ENCODE results near the gene UBE2J2.

The UBE2J2 gene

DNA sequence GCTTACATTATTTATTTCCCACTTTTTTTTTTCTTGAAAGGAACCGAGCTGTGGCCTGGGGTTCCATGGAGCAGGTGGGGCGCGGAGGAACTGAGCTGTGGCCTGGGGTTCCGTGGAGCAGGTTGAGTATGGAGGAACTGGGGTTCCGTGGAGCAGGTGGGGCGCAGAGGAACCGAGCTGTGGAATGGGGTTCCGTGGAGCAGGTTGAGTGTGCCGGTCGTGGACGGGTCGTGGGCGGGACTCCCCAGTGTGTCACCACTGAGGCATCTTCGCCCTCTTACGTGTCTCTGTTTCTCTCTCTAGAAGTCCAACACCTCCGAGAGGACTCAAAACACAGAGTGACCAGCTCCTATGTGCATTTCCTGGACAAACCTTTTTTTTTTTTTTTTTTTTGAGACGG lies 5.4 kb upstream of the UBE2J2 start:
- DNase-seq: no peak

DNA sequence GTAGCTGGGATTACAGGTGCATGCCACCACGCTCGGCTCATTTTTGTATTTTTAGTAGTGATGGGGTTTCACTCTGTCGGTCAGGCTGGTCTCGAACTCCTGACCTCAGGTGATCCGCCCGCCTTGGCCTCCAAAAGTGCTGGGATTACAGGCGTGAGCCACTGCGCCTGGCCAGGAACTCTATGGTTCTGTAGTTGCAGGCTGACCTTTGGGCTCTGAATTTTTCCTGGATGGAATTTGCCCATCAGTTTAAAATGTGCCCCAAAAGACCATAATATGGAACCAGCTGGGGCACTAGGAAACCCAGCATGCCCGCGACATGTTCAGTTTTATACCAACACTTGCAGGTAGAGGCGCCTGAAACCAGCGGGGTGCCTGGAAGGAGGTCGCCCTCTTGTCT lies 5.0 kb upstream of the UBE2J2 start:
- DNase-seq: no peak

DNA sequence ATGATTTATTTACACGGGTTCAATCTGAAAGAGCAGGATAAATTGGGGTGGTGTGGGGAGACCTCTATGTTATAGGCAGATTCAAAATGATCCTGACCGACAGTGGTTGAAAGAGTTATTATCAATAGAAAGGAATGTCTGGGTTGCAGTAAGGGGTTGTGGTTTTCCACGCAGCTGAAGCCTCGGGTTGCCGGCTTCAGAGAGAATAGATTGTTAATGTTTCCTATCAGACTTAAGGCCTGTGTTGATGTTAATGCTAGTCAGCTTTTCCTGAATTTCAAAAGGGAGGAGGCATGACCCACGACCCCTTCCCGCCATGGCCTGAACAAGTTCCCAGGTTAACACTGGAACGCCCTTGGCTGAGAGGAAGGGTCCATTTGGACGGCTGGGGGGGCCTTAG lies 2.2 kb upstream of the UBE2J2 start:
- DNase-seq: no peak

DNA sequence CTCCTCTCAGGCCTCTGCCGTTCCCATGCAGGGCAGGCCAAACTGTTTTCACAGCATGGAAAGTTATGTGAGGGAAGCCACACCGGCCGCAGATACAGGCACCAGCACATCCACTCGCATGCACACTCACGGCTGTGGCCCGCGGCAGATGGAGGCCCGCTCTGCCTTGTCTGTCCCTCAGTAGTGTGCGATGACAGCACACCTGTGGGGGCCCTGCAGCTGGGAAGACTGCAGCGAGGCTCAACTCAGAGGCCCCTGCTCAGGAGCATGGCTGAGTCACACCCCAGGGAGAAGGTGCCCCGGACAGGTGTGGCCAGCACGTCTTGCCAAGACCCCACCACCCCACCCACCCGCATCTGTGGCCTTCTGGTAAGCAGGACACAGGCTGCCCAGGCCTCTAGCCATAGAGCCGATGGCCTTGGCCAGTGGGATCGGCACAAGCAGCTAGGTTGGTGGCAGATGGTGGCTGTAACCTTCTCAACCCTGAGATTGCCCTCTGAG lies 1.3 kb upstream of the UBE2J2 start:
- no peak for DNase-seq

DNA sequence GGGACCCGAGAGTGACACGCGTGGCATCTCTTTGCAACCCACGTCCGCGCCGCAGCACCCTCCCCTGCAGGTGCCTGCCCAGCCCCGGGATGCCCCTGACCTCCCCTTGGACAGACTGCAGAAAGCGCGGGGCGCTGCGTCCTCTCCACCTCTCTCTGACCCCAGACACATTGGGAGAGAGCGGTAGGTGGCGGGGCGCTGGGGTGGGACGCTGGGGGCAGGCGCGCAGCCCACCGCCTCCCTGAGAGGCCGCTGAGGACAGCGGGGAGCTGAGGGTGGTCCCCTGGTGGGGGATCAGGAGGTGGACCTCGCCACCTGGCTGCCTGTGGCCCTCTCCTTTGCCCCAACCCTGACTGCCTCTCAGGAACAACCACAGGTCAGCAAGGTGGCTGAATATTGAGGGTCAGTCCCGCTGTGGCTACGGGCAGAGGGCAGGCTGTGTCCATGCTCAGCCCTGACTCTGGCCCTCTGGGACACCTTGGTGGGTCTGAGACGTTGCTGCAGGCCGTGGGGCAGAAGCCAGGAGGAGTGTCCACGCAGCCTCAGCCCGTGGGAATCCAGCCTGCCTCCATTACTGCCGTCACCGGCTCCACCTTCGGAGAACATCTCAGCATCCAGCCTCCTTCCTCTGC lies 761 bp upstream of the UBE2J2 start:
- no peak for DNase-seq

DNA sequence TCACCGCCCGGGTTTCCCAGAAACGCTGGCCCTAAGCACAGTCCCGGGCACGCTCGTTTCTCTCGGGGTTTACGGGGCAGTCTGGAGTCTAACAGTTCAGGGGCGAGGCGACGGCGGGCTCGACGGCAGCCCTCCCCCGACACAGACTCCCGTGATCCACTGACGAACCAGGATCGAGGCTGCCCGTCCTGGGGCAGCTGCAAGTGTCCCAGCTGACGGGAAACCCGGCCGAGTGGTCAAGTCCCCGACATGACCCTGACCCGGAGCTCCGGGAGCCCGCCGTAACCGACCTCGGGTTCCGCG lies 494 bp downstream of the UBE2J2 start:
- DNase-seq: no peak

DNA sequence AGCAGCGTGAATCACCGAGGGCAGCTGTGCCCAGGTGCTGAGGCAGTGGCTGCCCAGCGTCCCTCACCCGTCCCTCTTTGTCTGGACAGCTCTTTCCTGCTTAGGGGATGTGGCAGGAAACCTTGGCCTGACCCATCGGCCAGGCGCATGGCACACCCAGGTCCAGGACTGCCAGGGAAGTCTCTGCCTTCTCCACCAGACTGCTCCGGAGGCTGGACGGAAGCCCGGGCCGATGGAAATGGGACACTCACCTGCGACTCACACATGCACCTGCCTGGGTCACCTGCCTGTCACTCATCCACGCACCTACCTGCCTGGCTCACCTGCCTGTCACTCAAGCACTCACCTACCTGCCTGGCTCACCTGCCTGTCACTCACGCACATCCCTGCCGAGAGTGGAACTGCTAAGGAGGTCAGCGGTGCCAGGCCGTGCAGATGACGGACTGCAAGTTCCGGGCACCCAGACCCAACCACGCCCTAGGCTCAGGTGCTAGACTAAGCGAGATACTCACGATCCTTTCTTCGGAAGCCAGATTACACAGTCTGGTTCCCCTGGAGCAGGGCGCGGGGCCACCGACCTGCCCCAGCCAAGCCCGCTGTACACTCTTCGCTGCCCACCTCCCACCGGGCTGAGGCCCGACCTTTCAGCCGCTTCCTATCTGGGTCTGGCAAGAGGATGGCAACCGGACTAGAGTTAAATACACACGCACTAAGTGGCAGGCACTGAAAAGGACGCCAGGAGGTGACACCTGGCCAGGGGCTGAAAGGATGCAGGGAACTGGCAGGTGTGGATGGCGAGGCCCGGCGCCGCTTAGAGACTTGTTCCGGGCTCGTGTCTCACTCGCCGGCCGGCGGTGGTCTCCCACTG lies 1.1 kb downstream of the UBE2J2 start:
- no peak for DNase-seq

DNA sequence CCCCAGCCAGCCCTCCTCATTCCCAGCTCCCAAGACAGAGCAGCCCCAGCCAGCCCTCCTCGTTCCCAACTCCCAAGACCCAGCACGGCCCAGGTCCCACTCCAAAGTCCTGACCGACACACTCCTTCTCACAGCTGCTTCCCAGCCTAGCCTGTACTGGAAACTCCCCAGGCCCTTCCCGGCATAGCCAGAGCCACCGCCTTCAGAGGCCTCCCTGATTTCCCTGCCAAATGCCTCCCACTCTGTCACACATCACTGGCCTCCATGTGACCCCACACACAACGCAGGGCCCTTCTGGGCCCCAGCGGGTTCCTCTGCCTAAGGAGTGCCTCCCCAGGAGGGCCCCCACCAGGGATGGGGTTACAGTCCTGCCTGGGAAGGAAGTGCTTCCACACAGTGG lies 2.8 kb downstream of the UBE2J2 start:
- no peak for DNase-seq

DNA sequence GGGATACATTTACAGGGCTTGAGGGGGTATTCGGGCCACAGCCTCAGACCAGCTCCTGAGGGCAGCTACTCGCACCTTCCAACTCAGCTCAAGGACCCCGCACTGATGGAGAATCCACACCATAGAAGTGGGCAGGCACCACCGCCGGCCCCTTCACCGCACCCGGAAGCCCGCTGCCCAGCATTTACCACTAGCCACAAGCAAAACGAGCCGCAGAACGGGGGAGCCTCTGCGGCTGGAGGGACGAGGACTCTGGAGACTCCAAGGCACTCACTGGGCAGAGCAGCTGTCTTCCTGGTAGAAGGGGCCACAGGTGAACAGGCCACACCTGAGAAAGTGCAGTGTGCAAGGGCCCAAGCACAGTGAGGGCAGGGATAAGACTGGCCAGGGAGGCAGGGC lies 5.4 kb downstream of the UBE2J2 start:
- DNase-seq: no peak

DNA sequence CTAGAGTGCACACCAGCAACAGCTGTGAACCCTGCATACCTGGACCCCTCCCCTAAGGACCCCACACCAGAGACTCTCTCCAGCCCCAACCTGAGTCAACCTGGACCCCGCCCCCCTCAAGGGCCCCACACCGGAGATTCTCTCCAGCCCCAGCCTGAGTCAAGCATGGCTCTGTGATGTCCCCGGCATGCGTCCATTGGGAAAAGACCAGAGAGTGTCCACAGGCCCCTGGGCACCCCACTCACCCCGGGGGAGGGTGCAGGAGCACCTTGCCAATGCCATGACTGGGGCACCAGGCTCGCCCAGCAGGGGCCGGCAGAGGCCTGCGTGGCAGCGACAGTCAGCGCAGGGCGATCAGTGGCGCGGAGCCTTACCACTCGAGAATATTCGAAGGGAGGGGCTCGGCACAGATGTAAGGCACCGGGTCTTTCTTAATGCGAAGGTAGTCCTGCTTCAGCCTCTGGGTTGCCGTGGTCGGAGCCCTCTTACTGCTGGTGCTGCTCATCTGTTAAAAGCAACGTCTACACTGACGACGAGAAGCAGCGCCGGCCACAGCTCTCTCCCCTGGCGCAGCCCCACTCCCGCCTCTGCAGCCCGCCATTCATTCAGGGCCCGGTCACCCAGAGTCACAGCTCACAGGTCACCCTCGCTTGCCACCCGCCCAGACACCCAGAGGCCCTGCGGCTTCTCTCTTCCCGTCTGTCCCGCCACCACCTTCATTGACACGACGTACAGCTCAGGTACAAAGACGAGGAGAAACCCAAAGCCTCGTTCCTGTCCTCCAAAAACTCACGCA lies 6.0 kb downstream of the UBE2J2 start:
- no peak for DNase-seq

DNA sequence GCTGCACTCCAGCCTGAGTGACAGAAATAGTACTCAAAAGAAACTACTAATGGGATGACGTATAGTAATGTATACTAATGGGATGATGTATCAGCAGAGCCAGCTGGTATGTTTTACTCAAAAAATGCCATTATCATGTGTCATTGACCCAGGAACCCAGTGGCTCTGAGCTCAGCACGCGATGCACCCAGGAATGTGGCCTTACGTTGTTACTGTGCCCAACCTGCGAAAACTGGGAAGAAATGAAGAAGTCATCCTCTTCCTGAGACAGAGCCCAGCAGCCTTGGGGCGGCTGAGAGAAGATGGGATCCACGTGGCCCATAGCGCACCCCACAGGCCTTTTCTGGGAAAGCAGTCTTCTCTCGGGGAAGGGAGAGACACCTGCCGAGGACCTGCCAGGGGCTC lies 8.8 kb downstream of the UBE2J2 start:
- no peak for DNase-seq

DNA sequence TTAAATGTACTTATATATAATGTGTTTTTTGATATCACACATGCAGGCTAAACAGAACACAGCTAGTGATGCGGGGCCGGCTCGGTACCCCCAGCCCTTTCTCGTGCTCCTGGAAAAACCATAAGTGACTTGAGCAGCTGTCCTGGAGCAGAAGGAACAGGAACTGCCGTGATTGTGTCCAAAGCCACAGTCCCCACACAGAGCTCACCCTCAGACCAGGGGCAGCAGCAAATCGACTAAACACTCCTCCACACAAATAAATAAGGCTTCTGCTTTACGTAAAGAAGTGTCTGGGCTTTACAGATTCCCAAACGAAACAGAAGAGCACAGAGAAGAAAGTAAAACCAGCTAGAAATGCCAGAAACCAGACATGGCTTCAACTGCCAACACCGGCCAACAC lies 9.6 kb downstream of the UBE2J2 start:
- DNase-seq: no peak

DNA sequence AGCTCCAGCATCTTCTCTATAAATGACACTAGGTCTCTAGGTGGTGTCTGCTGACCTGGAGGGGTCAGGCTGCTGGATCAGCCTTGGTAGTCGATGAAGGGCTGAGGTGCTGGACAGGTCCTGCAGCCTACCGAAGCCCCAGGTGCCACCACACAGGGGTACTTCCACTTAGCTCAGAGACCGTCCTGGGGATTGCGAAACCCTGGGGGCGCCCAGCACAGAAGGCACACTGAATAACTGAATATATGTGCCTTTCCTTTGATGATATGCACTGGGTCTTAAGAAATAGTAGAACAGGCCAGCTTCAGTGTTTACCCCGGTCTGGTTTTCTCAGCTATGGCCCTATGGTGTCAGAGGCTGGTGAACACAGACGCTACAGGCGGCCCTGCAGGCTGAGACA lies 10.9 kb downstream of the UBE2J2 start:
- no peak for DNase-seq

DNA sequence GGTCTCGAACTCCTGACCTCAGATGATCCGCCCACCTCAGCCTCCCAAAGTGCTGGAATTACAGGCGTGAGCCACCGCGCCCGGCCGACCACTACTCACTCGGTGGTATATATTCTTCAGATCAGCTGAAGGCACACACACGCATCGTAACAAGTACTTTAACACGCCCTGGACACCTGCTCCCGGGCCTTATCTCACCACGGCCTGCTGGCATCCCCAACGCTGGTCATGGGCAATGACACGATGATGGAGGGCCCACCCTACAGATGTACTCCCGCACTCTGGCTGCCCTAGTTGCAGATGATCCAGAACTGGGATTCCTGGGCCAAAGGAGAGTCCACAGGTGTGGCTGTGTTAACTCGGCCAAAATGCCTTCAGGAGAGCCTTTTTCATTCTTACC lies 11.6 kb downstream of the UBE2J2 start:
- DNase-seq: no peak

DNA sequence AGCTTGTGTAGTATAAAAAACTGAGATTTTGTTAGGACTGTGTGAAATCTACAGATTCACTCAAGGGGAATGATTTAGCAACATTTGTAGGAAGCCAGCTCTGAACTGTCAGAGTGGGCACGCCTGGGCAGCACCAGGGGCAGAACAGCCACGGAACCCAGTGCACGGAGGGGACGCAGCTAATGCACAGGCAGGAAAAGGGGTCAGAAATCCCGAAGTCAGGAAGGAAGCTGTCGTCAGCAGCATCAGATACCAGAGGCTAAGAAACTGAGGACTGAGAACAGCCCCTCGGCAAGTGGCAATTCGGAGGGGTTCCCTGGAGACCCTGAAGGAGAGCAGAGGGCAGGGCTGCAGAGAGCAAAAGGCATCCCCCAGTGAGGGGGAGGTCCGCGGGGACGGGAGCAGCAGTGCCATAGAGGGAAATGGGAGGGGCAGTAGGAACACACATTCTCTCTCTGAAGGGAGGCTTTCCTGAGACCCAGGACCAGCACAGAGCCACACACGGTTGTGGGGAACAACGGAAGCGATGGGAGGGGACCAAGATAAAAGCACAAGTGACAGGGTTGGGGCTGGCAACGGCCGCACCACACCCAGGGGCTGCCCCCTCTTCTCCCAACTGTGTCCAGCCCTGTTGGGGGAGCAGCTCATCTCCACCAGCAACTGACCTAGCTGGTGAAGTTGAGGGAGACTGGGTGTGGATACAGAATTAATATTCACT lies 12.7 kb downstream of the UBE2J2 start:
- no peak for DNase-seq

DNA sequence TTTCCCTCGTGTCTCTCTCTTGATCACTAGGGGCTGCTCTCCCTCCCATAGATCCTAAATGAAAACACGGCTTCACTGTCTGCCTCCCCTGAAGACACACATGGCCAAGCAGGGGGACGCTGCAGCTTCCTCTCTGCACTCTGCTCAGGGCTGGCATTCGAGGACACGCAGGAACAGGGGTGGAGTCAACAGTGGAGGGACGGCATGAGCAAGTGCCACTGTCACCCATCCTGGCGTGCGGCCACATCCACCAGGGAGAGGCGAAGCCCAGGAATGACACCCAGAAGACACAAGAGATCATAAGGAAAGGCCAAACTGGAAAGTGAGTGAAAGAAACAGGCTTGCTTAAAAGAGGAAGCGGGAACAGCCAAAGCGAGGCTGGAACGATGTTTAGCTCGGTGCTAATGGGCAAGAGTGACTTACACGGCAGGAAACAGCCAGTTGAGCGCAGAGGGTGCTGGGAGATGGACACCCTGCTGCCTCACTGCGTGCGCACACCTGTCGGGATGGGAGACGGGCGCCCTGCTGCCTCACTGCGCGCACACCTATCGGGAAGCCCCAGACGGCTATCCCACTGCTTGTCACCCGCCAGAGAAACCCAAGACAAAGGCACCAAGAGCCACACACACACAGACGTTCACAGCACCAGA lies 13.6 kb downstream of the UBE2J2 start:
- DNase-seq: no peak

DNA sequence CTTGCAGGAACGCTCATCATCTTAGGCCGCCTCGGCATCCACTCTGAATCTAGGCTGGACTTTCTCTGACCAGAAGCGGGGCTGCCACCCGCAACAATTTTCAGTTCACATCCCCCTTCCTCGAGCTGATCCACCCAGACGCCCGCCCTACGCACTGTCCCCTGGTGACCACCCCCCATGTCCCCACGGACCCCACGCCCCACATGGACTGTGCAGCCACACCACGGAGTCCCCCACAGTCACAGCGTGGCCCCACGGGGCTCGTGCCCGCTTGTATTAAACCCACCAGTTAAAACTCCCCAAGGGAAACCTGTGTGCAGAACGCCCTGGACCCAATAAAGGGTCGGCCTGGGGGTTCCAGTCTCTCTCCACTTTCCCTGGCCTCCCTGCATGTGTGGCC lies 14.1 kb downstream of the UBE2J2 start:
- no peak for DNase-seq

DNA sequence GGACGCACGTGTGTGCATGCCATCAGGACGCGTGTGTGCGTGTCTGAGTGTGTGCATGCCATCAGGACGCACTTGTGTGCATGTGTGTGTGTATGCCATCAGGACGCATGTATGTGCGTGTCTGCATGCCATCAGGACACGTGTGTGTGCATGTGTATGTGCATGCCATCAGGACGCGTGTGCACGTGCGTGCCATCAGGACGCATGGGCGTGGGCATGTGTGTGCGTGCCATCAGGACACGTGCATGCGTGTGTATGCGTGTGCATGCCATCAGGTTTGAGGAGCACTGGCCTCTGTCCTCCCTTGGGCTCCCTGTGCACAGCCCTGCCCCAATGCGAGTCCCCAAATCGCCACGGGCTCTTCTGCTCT lies 14.6 kb downstream of the UBE2J2 start:
- no peak for DNase-seq

DNA sequence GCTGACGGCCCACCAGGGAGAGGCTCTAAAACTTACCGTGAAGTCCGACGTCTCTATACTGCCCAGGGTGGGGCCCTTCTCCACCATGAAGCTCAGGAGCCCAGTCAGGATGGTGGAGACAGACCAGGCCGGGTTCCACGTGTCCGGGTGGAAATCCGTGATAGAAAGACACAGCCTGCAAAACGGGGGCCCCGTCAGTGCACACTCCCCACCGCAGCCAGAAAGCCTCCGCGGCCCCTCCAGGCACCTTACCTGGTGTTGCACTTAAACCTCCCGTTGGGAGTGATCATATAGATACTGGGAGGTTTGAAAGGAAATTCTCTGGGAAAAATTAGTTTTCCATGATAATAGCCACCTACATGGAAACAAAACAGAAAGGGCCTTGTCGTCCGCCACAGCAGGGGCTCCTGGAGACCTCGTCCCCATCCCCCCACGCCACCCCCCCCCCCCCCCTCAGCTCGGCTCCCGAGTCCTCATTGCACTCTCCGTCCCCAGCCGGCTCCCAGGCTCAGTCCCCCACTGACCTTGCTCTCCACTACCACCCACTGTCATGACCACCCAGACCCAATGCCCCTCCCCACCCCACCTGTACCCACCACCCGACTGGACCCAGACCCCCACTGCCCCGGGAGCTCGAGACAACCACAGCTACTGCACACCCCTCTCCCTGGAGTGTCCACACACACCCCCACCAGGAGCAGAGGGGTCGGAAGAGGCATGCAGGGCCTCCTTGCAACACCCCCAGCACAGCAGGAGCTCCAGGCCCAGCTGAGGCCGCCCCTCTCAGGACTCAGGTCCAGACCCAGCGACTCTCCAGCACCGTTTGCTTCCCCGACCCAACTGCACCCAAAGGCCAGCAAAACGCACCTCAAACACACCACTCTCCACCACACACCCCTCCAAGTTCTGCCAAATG lies 16.4 kb downstream of the UBE2J2 start:
- DNase-seq: no peak

DNA sequence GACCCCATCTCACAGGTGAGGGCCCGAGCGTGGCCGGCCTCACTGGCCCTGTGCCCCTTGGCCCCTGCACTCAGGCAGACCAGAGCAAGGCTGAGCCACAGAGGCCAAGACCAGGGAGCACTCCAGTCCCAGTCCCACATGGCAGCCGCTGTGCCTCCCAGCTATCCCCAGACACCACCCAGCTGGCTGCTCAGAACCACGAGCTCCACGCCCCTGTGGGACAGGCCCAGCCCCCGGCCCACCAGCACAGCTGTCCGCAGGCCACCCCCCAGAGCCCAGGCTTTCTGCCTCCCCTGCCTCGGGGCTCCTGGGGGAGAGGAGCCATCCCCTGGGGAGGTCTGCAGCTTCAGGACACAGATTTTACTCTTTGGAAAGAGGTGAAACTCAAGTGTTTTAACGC lies 18.0 kb downstream of the UBE2J2 start:
- DNase-seq: no peak

DNA sequence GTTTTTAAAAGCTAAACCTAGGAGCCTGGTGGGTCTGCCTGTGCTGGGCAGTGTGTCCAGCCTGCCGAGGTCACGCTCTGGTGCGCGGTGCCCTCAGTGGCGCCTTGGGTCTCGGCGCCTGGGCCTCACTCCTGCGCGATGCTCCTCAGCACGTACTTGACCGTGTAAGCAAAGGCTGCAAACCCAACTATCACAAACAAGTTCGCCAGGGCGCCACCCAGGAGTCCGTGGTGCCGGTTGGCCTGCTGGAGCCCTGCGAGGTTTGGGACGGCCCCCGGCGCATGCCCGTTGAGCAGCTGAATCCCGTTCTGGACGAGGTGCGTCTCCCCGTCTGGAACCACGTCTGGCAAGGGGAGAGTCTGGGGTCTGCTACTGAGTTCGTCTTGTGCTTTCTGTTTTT lies 18.6 kb downstream of the UBE2J2 start:
- DNase-seq: no peak

DNA sequence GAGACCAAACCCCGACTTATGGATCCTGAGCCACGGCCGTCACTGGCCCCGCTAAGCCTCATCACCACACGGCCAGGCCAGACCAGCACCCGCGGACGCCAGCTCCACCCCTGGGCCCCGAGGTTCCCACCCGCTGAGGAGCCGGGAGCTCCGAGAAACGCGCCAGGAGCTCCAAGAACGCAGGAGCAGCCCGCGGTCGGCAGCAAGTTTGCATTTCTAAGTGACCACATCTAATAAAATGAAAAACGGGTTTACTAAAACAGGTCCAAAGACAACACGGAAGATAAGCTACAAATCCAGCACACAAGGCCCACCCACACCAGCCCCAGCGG lies 19.0 kb downstream of the UBE2J2 start:
- no peak for DNase-seq
